Subcutaneous adipose tissue (tissue), 4 donors: ENCODE results near the gene COL15A1. TPM values are rescaled to one million over a fixed set of nuclear protein-coding genes. Genes with fewer than 3 reads are reported as not detected.

ENCODE experiments used
- total RNA-seq, 4 donors: library from RNA; depleted of rRNA; stranded (reverse); fragments of >200 nt; gene quantifications; one replicate each; pipeline ENCODE4 v1.1.0, GENCODE V29; 2016
- TF ChIP-seq, protein P1 (sequence below): fragments of 450-650 bp; IDR thresholded peaks from one replicate; pipeline ENCODE4 v1.5.1; 2016; ENCODE audit warnings: low read depth, mild to moderate bottlenecking, control low read depth, antibody characterized with exemption, moderate library complexity

COL15A1 gene
- total RNA-seq, 4 donors from 2014 or later = 21.2 to 85.5 (median 59.4) TPM

DNA sequence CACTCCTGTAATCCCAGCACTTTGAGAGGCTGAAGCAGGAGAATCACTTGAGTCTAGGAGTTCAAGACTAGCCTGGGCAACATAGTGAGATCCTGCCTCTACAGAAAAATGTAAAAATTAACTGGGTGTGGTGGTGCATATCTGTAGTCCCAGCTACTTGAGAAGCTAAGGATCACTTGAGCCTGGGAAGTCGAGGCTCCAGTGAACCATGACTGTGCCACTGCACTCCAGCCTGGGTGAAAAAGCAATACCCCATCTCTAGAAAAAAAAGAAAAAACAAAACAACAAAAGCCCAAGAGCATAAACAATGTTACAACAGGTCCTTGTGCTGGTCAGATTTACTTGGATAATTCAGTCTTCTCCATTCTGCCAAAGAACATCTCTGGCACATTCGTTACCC is 116.9 kb downstream of the COL15A1 start:
- TF ChIP-seq, protein P1, sequence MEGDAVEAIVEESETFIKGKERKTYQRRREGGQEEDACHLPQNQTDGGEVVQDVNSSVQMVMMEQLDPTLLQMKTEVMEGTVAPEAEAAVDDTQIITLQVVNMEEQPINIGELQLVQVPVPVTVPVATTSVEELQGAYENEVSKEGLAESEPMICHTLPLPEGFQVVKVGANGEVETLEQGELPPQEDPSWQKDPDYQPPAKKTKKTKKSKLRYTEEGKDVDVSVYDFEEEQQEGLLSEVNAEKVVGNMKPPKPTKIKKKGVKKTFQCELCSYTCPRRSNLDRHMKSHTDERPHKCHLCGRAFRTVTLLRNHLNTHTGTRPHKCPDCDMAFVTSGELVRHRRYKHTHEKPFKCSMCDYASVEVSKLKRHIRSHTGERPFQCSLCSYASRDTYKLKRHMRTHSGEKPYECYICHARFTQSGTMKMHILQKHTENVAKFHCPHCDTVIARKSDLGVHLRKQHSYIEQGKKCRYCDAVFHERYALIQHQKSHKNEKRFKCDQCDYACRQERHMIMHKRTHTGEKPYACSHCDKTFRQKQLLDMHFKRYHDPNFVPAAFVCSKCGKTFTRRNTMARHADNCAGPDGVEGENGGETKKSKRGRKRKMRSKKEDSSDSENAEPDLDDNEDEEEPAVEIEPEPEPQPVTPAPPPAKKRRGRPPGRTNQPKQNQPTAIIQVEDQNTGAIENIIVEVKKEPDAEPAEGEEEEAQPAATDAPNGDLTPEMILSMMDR = no peak

DNA sequence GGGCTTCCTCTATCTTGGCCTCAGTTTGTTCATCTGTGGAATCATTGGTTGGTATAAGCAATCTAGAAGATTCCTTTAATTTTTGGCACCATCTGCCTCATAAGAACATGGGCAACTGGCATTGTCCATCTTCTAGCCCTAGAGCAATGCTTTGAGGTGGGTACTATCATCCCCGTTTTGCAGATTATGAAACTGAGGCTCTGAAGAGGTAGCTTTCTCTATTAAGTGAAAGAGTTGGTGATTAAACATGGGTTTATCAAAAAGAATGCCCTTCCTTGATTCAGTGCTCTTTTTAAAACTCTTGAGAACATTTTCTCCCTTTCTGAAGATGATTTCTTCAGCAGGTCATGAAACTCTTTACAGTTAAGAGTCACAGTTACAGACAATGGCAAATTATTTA is 118.8 kb downstream of the COL15A1 start:
- TF ChIP-seq, protein P1 = no peak

DNA sequence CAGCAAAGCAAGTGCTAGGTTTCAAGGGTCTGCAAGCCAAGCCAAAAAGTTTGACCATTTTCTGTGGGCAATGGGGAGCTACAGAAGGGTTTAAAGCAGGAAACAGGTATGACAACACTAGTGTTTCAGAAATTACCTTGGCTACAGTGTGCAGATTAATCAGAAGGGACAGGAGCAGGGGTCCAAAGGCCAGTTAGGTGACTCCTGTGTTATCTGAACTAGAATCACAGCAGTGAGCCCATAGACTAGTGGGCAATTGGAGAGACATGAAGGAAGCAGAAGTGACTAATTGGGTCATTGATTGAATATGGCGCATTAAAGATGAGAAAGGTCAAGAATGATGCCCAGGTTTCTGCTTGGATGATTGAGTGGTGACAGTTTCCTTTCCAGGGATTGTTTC is 119.8 kb downstream of the COL15A1 start:
- TF ChIP-seq, protein P1 = no peak

- TF ChIP-seq, protein P1 = no peak
Observed at GRCh38 chr9:99066571-99066970, 122.9 kb downstream of the COL15A1 start.

DNA sequence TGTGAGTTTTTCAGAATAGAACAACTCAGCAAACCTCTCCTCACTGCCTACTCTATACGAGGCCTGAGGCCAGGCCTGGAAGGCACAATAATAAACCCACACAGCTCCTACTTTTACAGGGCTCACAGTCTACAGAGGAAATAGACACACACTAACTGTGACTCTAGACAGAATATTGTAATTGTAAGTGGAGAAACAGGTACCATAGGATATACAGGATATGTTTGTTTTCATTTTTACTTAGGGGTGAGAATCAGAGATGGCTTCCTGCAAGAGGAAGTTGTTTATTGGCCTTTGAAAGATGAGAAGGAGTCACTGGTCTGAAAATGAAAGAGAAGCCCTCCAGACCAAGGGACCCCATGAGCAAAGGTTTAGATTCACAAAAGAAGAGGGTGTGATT is 125.4 kb downstream of the COL15A1 start:
- TF ChIP-seq, protein P1 = no peak

- TF ChIP-seq, protein P1 = no peak
Observed at GRCh38 chr9:99069546-99069945, 125.8 kb downstream of the COL15A1 start.

DNA sequence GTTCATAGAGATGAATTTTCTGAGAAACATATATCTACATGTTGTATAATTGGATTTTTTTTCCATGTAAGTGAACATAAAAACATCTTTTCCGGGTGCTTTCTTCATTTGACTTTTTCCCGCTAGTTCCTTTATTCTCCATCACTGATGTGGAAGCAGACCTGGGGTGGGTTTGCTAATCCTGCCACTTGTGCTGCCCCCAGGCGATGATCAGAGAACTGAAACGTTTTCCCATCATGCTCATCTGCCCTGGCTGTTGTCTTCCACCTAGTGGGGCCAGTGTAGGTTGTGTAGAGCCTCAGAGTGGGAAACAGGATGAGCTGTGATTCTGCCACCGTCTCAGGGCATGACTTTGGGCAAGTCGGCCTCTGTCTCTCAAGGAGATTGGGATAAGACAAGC is 127.0 kb downstream of the COL15A1 start:
- TF ChIP-seq, protein P1 = no peak
